ENCODE results near the gene IMMP2L.

The IMMP2L gene

DNA sequence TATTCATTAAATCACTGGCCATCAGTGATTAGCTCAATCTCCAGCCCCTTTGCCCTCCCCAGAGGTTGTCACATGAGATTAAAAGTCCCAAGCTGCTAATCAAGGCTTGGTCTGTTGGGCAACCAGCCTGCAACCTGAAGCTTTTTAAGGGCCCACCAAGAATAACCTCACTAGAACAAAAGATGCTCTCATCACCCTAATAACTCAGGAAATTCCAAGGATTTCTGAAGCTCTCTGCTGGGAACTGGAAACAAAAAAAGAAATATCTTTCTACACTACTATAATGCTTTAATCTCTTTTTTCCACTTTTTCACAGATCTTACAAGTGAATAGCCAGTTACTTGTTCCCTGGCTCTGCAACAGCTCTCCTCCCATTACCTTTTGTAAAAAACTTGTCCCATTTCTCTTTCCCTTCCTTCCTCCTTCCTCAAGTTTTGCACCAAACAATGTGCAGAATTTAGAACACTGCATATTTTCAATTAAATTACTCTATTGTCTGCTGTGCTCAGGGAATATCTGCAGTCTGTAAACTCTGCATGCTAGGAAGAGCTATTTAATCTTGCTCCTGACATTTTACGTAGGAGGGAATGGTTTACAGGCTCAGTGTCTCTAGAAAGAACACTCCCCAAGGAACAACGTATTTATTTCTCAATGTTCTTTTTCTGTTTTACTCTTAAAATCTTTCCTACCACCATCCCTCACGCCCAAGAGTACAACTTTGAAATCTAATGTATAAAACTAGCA is 169.1 kb downstream of the IMMP2L start:
- DNase-seq (ENCODE audit: low spot score): no peak

DNA sequence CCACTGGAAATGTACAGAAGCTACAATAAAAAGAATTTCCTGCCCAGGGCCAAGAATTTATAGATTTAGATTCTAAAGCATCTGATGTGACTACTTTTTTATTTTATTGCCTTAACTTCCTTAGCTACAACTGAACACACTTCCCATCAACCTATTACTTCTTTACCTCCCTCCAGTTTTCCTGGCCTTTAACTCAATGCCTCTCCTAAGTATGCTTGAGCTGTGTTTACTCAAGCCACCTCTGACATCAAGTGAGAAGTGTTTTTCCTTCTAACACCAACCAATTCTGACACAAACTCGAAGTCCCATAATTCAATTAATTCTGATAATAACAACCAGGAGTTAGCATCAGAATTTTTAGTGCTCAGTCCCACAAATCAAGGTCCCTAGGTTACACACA is 170.0 kb downstream of the IMMP2L start:
- no peak for DNase-seq (ENCODE audit: low spot score)

DNA sequence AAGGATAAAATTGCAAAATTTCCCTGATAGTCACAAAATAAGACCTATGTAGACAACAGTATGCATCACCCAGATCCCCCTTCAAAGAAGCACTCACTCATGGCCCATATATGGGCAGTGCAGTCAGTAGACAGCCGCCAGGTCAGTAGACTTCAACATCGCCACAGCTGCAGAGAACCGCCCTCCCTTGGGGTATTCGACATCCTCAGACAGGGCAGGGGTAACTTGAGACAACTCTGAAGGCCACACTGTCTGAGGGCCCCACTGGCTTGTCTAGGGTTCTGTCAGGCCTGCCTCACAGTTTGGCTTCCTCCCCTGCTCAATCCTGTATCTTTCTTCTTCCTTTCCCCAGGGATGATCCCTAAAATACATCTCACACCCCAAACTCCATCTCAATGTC is 172.3 kb downstream of the IMMP2L start:
- no peak for DNase-seq (ENCODE audit: low spot score)

DNA sequence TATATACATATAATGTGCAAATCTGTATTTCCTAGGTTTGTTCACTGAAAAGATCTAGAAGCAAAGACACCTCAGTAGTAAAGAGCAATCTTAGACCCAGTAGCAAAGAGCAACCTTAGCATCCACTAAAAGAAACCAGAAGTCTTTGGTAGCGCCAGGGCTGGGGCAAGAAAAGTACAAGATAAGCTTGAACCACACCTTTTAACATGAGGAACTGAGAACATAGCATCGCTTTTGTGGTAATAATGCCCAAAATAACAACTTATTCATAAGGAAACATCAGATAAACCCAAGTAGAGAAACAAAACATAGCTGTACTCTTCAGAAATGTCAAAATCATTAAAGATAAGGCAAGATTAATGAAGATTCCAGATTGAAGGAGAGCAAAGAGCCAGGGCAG is 173.4 kb downstream of the IMMP2L start:
- no peak for DNase-seq (ENCODE audit: low spot score)

DNA sequence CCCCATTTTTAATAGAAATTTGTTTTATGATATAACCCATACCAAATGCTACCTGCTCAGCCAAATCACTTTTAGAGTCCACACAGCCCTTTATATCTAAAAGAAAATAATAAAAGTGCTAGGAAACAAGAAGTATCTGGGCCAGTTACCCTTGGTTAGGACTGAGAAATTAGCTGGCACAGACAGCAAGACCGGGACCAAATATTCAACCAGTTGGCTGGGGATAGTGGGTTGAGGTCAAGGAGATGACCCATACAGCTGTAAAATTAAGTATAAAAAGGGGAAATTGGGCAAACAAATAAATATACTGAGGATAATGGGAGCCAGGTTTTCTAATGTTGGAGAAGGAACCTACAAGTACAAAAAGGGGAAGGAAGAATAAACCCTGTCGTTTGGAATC is 174.3 kb downstream of the IMMP2L start:
- no peak for DNase-seq (ENCODE audit: low spot score)

DNA sequence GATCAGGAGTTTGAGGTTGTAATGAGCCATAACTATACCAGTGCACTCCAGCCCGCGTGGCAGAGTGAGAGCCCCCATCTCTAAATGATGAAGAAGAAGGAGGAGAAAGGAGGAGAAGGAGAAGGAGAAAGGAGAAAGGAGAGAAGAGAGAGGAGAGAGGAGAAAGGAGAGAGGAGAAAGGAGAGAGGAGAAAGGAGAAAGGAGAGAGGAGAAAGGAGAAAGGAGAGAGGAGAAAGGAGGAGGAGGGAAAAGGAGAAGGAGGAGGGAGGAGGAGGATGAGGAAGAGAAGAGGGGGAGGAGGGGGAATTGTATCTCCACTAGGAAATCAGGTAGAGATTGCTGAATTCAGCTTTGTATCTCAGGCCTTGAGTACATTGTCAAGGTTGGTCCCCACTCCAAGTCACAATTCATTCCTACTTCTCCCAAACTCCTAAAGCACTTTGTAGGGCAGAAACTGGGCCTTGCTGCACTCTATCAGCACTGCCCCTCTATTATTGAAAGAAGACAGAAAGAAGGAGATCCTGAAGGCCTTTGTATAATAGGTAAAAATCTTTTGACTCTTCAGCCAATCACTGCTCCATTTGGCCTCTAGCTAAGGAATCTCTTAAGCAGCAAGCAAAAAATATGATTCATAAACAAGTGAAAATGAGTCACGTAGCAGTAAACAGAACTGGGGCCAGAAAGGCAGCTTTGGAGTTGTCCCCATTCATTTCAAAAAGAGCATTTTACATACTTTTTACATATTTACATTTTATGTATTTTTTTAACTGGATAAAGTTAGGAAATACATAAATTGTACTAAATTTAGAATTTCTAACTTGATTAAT is 178.0 kb downstream of the IMMP2L start:
- DNase-seq (ENCODE audit: low spot score): no peak

DNA sequence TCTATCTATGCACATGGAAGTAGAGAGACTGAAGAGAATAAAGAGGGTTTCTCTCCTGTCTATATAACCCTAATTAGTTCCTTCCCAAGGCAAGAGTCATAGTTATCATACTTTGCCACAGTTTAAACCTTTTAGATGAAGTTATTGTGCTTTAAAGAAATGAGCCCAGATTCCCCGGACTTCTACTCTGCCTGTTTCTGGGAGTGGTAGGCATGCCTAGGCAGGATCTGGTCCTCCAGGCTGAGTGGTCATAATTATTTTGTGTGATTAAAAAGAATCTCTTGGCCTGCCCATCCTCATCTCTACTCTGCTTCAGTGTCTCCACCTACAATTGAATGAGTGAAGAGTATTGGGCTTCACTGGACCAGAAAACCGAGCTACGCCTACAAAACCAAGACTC is 179.2 kb downstream of the IMMP2L start:
- no peak for DNase-seq (ENCODE audit: low spot score)

DNA sequence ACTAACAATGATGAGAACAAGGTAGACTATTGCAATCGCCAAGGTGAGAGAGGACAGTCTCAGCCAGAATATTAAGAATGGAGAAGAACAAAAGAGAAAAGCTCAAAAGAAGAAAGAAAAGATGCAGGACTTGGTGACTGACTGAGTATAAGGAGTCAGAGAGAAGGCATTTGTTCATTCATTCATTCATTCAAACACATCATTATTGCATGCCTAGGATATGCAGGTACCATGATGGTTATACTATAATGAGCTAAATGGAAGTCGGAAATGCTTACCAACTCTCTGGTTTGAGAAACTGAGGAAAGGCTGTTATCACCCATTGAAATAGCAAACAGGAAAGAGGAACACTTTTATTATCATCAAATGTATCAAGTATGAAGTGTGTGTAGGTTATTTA is 180.7 kb downstream of the IMMP2L start:
- DNase-seq (ENCODE audit: low spot score): no peak

DNA sequence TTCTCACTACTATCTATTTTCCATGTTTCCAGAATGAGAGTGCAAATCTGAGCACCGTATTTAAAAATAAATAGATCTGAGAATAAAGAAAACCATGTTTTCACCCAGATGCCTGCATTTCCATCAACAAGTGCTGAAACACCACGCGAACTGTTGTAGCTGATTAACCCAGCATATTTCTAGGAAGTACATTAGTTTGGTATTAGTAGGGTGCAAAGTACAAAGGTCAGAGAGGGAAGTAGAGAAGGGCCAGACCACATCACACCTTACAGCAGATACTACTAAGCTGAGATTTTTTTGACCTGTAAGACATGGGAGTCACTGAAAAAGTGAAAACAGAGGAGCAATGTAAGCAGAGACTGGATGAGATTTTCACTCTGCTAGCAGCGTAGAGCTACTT is 181.3 kb downstream of the IMMP2L start:
- no peak for DNase-seq (ENCODE audit: low spot score)

DNA sequence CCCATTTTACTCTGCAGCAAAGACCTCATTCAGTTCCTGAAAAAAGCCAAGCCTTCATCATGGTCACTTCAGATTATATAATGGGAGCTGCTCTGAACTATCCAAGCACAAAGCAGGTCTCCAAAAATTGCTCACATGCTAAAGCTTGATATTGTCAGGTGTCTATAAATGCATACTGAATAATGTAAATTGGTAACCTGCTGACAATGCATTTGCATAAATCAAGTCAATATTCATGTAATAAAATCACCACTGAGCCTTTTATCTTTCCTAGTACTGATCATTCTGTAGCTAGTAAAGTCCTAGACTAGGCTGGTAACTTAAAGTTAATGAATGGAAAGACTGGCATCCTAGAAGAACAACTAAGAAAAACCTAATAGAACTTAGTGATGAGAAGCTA is 188.3 kb downstream of the IMMP2L start:
- DNase-seq (ENCODE audit: low spot score): no peak

DNA sequence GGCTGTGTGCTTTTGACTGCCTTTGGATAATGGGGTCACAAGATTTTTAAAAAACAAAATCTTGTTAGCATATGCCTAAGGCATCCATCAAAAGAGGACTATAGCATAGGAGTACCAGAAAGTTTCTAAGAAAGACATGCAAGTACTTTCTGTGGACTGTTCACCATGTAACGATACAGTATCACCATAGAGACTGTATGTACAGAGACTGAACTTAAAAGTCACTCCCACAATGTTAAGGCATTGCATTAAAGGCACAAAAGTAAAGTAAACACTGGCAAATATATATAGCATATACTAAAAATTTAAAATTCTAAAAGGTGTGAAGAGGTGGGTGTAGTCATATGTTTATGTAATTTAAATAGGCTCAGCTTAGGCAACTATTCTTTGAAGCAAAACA is 190.9 kb downstream of the IMMP2L start:
- DNase-seq (ENCODE audit: low spot score): no peak

DNA sequence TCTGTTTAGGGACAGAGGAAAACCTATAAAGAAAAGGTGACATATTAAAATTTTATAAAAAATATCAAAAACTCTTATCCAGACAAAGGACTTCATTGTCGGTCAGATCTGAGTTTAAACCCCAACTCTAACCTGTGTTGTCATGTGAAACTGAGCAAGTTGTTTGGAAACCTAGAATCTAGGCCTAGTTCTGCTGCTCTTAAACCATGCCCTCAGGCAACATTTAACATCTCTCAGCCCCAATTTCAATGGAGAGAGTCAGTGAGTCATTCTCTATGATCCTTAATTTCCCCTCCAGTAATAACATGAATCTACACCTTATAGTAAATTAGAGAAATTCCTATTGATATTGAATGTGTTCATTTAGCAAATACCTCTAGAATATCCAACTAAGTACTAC is 192.3 kb downstream of the IMMP2L start:
- no peak for DNase-seq (ENCODE audit: low spot score)

DNA sequence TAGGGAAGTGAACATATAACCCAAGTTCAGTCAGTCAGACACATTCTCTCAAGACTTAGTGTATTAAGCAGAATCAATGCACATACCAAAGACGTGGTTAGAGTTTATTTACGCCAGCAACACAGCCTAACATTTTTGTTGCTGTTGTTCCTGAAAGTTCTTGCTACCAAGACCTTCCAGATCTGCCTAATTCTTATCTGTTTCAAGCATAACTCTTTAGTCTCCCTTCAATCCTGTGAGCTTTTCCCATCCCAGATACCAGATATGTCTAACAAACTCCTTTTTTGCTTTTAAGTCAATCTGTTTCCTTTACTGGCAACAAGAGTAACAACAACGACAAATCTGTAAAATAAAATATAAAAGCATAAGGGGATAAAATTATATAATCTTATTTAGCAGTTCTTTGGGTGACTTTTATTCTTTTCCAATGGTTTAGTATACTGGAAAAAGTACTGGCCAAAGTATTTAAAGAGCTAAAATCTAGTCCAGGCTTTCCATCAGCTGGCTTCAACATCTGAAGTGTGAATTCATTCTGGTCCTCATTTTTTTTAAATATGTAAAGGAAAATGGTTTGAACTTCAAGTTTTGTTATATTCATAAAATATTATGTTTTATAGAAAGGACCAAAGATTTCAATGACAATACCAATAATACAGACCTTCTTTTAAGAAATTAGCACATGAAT is 193.8 kb downstream of the IMMP2L start:
- no peak for DNase-seq (ENCODE audit: low spot score)

DNA sequence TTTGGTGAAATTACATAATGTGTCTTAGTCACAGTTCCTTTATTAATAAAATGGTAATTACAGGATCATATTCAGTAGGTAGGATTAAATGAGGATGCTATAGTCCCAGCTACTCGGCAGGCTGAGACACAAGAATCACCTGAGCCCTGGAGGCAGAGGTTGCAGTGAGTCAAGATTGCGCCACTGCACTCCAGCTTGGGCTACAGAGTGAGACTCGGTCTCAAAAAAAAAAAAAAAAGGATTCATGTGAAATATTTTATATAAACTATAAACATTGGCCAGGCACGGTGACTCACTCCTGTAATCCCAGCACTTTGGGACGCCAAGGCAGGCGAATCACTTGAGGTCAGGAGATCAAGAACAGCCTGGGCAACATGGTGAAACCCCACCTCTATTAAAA is 197.9 kb downstream of the IMMP2L start:
- DNase-seq (ENCODE audit: low spot score): no peak

DNA sequence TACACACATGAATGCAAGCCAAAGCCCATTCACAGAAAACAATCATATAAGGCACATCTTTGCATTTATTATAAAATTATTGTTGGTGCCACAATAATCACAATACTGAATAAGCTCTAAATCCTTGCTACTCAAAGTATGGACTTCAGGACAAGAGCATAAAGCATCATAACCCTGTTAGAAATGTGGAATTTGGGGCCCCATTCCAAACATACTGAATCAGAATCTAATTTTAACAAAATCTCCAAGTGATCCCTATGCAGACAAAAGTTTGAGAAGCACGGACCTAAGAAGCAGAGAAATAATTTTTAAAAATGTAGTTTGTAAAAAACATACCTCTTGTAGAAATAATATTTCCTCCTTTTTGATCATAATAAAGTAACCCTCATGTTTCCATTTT is 199.2 kb downstream of the IMMP2L start:
- no peak for DNase-seq (ENCODE audit: low spot score)

DNA sequence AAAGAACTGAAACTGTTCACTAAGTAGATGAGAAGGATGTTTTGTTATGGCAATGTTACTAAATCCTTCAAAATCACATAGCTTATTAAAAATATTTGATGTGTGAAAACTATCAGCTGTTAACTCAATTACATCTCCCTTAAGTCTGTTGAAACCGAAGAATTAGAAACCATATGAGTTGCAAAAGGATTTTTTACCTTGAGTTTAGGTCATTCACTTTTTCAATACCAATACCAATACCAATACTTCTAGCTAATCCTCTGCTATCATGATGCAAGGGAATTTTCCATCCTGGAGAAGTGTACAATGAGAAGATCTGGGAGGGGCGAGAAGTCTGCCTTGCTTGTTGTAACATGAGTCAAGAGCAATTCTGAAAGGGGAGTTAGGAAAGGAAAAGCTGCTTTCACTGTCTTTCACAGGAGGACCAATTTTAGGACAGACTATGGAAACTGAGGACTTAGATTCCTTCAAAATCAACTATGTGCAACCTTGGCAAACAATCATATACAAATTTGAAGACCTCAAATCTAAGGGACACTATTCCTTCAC is 199.7 kb downstream of the IMMP2L start:
- no peak for DNase-seq (ENCODE audit: low spot score)

DNA sequence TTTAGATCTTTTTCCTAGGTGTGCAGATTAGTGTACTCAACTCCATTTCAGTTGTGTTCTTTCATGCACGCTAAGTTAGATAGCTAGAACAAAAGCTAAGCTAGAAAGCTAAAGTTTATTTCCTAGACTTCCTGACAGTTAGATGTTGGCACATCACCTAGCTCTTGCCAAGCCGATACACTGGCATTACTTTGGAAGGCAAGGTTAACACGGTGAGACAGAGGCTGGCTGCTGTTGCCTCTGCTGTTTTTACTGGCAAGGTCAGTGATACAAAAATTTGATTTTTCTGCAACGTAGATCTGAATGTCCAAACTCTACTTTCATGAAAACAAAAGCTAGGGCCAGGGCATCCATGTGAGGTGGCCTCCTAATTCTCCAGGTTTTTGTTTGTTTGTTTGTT is 203.4 kb downstream of the IMMP2L start:
- DNase-seq (ENCODE audit: low spot score): no peak

DNA sequence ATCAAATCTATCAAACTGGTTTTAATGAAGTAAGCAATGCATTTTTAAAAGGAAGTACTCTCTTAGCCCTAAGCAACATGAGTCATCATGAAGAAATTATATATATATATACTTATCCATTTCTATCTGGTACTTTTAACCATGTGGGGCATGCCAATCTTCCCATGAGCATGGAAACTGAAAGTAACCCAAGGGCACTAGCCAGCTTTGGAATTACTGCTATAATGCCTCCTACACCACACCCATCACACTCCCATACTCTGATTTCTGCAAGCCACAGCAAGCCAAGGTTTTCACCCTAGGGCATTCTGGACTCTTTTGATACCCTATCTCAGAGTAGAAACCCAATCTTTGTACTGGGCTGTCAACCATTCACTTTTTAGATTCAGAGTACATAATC is 204.6 kb downstream of the IMMP2L start:
- DNase-seq (ENCODE audit: low spot score): no peak

DNA sequence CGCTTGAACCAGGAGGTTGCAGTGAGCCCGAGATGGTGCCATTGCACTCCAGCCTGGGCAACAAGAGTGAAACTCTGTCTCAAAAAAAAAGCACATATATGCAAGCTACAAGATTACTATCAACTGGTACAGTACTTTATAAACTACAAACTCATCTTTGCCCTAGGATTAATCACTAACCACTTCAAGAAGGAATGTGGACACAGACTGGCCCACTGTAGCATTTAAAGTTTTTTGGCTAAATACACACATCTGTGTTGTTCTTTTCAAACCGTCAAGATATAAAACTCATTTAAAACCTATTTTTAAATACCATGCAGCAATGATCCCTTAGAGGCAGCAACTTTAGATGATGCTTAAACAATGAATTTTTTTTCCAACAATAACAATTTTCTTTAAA is 205.4 kb downstream of the IMMP2L start:
- no peak for DNase-seq (ENCODE audit: low spot score)

DNA sequence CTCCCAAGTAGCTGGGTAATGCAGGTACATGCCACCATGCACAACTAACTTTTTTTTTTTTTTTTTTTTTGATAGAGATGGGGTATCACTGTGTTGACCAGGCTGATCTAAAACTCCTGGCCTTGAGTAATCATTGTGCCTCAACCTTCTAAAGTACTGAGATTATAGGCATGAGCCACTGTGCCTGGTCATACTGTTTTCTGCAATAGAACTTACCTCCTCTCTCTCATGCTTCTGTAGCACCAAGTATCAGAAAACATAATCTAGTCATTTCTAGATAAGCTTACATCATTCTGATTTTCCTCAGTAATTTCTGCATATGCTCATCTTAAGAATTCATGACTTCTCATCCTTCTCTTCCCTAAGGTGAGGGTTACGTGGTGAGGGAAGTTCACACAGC is 210.0 kb downstream of the IMMP2L start:
- DNase-seq (ENCODE audit: low spot score): no peak

DNA sequence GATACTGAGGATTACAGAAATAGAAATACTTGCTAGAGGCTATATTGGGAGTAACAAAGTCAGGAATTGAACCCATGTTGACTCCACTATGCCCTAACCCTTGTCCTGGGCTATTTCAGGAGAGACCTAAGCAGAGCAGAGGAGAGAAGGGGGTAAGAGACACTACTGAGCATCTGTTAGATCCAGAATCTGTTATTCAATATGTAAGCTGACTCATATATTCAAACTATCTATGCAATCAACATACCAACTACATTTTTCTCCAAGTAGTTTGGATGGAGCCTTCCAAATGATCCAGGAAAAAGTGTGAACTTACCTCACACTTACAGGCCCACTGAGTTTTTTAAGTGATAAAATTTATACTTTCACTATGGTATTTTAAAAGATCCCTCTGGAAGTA is 216.1 kb downstream of the IMMP2L start:
- DNase-seq (ENCODE audit: low spot score): no peak

DNA sequence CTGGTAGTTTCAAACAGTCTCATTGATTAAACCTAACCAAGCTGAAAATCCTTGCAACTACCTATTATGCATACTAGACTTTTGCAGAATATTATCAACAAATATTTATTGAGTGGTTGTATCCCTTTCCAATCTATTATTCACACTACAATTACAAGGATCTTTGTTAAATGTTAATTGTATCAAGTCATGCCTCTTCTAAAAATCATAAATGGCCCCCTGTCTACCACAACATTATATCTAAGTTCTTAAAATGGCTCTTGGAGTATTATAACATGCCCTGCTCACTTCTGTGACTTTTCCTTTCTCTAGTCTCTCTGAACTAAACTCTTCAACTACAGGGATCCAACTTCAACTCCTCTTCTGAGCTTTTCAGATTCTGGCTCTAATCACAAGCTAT is 219.3 kb downstream of the IMMP2L start:
- DNase-seq (ENCODE audit: low spot score): no peak

DNA sequence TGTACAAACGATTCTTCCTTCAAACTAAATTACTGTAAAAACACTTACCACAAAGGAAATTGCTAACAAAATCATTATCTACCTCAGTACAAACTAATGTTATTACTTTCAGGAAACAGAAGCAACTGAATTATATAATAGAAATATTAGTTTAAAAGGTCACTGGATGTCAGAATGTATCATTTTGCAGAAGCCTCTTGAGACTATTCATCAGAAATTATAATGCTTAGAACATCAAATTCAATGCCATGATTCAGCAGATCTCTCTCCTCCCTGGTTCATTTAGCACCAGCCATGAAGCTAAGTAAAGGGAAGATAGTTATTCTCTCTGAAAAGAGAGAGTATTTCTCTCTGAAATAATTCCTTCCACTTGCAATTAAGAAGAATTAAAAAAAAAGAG is 223.3 kb downstream of the IMMP2L start:
- no peak for DNase-seq (ENCODE audit: low spot score)

Measured in globus pallidus (tissue), 1 donor.